Left ventricle myocardium superior (tissue), 1 donor: ENCODE measurements around the gene MRAP. TPM values are rescaled to one million over a fixed set of nuclear protein-coding genes. Genes with fewer than 3 reads are reported as not detected.

ENCODE experiments used
- ATAC-seq: fragments of 200-7000 bp; cut with Tn5 transposase; one replicate; pipeline ENCODE4 v1.9.1; 2020; ENCODE audit warnings: mild to moderate bottlenecking, moderate library complexity
- DNase-seq: peaks from one replicate; pipeline ENCODE4 v3.0.0-alpha.2; 2020
- intact Hi-C: fragments of 100-400 bp; cut with micrococcal nuclease; formaldehyde crosslinking; loops from one replicate; pipeline ENCODE4 v1.11.0; 2022
- total RNA-seq: library from RNA; stranded (reverse); fragmentation: NEBNext Ultra II Directional; extraction: Animal tissue kit (Norgen Biotek cat#: 25700); gene quantifications from one replicate; pipeline ENCODE4 v1.2.1, GENCODE V29; 2021
- donor health status: DM: no; HTN: yes; CAD: no; lungs with severe emphysema.

MRAP gene
- total RNA-seq, 1 donor from 2014 or later = 0.37 TPM

GRCh38 chr21:32317726-32318125 is 19.1 kb downstream of the MRAP start:
- ATAC-seq (no peak), DNase-seq (no peak)
- intact Hi-C loops = no loop called here

- DNase-seq (no peak), ATAC-seq (no peak)
- intact Hi-C loops = no loop called here
Observed at GRCh38 chr21:32319012-32319411, 20.4 kb downstream of the MRAP start.

GRCh38 chr21:32320059-32320458 is 21.4 kb downstream of the MRAP start:
- ATAC-seq = peak; percentile 24
- DNase-seq = no peak
- intact Hi-C loops = no loop called here

- intact Hi-C loops = no loop called here
- ATAC-seq (no peak), DNase-seq (no peak)
Observed at GRCh38 chr21:32320726-32321125, 22.1 kb downstream of the MRAP start.

GRCh38 chr21:32321480-32321879 is 22.8 kb downstream of the MRAP start:
- ATAC-seq (no peak), DNase-seq (no peak)
- intact Hi-C loops = no loop called here

GRCh38 chr21:32322103-32322502 is 23.4 kb downstream of the MRAP start:
- DNase-seq (no peak), ATAC-seq (no peak)
- intact Hi-C loops = no loop called here

- ATAC-seq = no peak
- intact Hi-C loops = no loop called here
- no peak for DNase-seq
Observed at GRCh38 chr21:32322676-32323075, 24.0 kb downstream of the MRAP start.

- intact Hi-C loops = no loop called here
- no peak for ATAC-seq
- no peak for DNase-seq
Observed at GRCh38 chr21:32325706-32326105, 27.1 kb downstream of the MRAP start.

GRCh38 chr21:32328595-32328994 is 29.9 kb downstream of the MRAP start:
- intact Hi-C loops = no loop called here
- DNase-seq = no peak
- ATAC-seq = peak; percentile 56

GRCh38 chr21:32329331-32329730 is 30.7 kb downstream of the MRAP start:
- DNase-seq (no peak), ATAC-seq (no peak)
- intact Hi-C loops = no loop called here

- intact Hi-C loops = no loop called here
- ATAC-seq = no peak
- no peak for DNase-seq
Observed at GRCh38 chr21:32329776-32330175, 31.1 kb downstream of the MRAP start.

GRCh38 chr21:32330784-32331311 is 32.2 kb downstream of the MRAP start:
- DNase-seq (no peak), ATAC-seq (no peak)
- intact Hi-C loops = no loop called here

GRCh38 chr21:32331444-32332305 is 33.0 kb downstream of the MRAP start:
- ATAC-seq (no peak), DNase-seq (no peak)
- intact Hi-C loops = no loop called here

GRCh38 chr21:32332463-32332951 is 33.9 kb downstream of the MRAP start:
- ATAC-seq (no peak), DNase-seq (no peak)
- intact Hi-C loops = no loop called here

GRCh38 chr21:32333953-32334673 is 35.5 kb downstream of the MRAP start:
- no peak for ATAC-seq
- intact Hi-C loops = no loop called here
- DNase-seq = no peak

- no peak for ATAC-seq
- intact Hi-C loops = no loop called here
- DNase-seq = no peak
Observed at GRCh38 chr21:32334980-32335531, 36.4 kb downstream of the MRAP start.

- peak; percentile 59 for ATAC-seq
- no peak for DNase-seq
- intact Hi-C loops = no loop called here
Observed at GRCh38 chr21:32335601-32336575, 37.2 kb downstream of the MRAP start.

- intact Hi-C loops = no loop called here
- DNase-seq = no peak
- ATAC-seq = peak; percentile 45
Observed at GRCh38 chr21:32336711-32337110, 38.1 kb downstream of the MRAP start.

- no peak for DNase-seq
Observed at GRCh38 chr21:32337206-32337605, 38.6 kb downstream of the MRAP start.

More at GRCh38 chr21:32337206-32337605, 38.6 kb downstream of the MRAP start:
- no peak for ATAC-seq
- intact Hi-C loops = no loop called here
